H1 (cell line): ENCODE measurements around the gene CIAO2A. TPM values are rescaled to one million over a fixed set of nuclear protein-coding genes. Genes with fewer than 3 reads are reported as not detected.
A peak's percentile ranks its signal among the peaks of the same experiment; 100 is the strongest.

Experiments
- CTCF ChIA-PET: fragments of 300-600 bp; sonication (Branson Sonifier 250); formaldehyde crosslinking; loops from one replicate; lab custom pipeline; 2021; ENCODE audit not compliant: partially characterized antibody; lab: Charles Lee
- POLR2A ChIA-PET: fragments of 300-600 bp; sonication (Branson Sonifier 250); formaldehyde crosslinking; loops from one replicate; lab custom pipeline; 2021; ENCODE audit warnings: inconsistent platforms; ENCODE audit not compliant: partially characterized antibody; lab: Charles Lee
- DNase-seq, 2 experiments: peaks; one replicate each; pipeline versions ENCODE4 v3.0.0 to v3.0.0-alpha.2; 2010 to 2022; ENCODE audit warnings: low spot score in 2 of 2, low read depth in 1 of 2, mixed read lengths in 1 of 2
- FAIRE-seq: peaks from 2 replicates; lab custom pipeline; 2011; peaks lifted over from hg19 to GRCh38; lab: Jason Lieb, UNC
- H2AFZ ChIP-seq: 2 replicates; pipeline ENCODE4 v1.8.1; 2012; ENCODE audit warnings: low read length, inconsistent platforms
- H2AK5ac ChIP-seq: 2 replicates; pipeline ENCODE4 v1.6.1; 2013; ENCODE audit warnings: low read depth, low read length
- H2BK120ac ChIP-seq: replicated peaks from 2 replicates; pipeline ENCODE3; 2013; ENCODE audit warnings: low read depth, low read length, inconsistent platforms
- H2BK12ac ChIP-seq: 2 replicates; pipeline ENCODE4 v1.6.1; 2013; ENCODE audit warnings: low read depth, low read length
- H2BK15ac ChIP-seq: 2 replicates; pipeline ENCODE4 v1.6.1; 2013; ENCODE audit warnings: low read length
- H2BK20ac ChIP-seq: 2 replicates; pipeline ENCODE4 v1.6.1; 2013; ENCODE audit warnings: low read length
- H2BK5ac ChIP-seq: 2 replicates; pipeline ENCODE4 v1.6.1; 2013; ENCODE audit warnings: low read depth, low read length
- H3K14ac ChIP-seq: 2 replicates; pipeline ENCODE4 v1.6.1; 2013; ENCODE audit warnings: inconsistent platforms; ENCODE audit not compliant: insufficient read length
- H3K18ac ChIP-seq: 2 replicates; pipeline ENCODE4 v1.6.1; 2013; ENCODE audit warnings: low read length; ENCODE audit errors: extremely low read depth
- H3K23ac ChIP-seq: 2 replicates; pipeline ENCODE4 v1.6.1; 2013; ENCODE audit warnings: inconsistent platforms; ENCODE audit not compliant: insufficient read length
- H3K23me2 ChIP-seq: 2 replicates; pipeline ENCODE4 v1.6.1; 2013; ENCODE audit warnings: low read depth, low read length
- H3K27ac ChIP-seq: 2 replicates; pipeline ENCODE4 v1.6.1; 2011; ENCODE audit warnings: low read depth, low read length, inconsistent platforms
- H3K27me3 ChIP-seq, 4 experiments: replicated peaks in 1 of 4; 1 replicate in 1 of 4; 2 replicates in 3 of 4; pipeline versions ENCODE4 v1.6.1 to v1.8.1; 2011 to 2013; ENCODE audit warnings: low read length in 3 of 4, mild to moderate bottlenecking in 3 of 4, inconsistent platforms in 2 of 4, mixed read lengths in 2 of 4, moderate library complexity in 1 of 4; ENCODE audit not compliant: control insufficient read depth in 3 of 4, insufficient read depth in 3 of 4; ENCODE audit errors: extremely low read depth in 1 of 4
- H3K36me3 ChIP-seq, 4 experiments: 2 replicates each; pipeline versions ENCODE4 v1.6.1 to v1.8.1; 2011 to 2013; ENCODE audit warnings: mild to moderate bottlenecking in 4 of 4, low read length in 3 of 4, moderate library complexity in 2 of 4, control low read depth in 1 of 4, inconsistent platforms in 1 of 4; ENCODE audit not compliant: insufficient read depth in 4 of 4, control insufficient read depth in 2 of 4
- H3K4ac ChIP-seq: replicated peaks from 2 replicates; pipeline ENCODE3; 2013; ENCODE audit warnings: low read length, low read depth, mixed read lengths, inconsistent platforms; ENCODE audit not compliant: insufficient read length
- H3K4me1 ChIP-seq, 4 experiments: replicated peaks in 1 of 4; 1 replicate in 1 of 4; 2 replicates in 3 of 4; pipeline versions ENCODE4 v1.6.1 to v1.8.1; 2011 to 2013; ENCODE audit warnings: low read length in 3 of 4, inconsistent platforms in 2 of 4, mixed read lengths in 1 of 4; ENCODE audit not compliant: insufficient read depth in 4 of 4, control insufficient read depth in 3 of 4
- H3K4me2 ChIP-seq, 2 experiments: 2 replicates each; pipeline versions ENCODE4 v1.6.1 to v1.8.1; 2011 to 2013; ENCODE audit warnings: low read depth in 2 of 2, low read length in 2 of 2, control low read depth in 1 of 2, inconsistent platforms in 1 of 2, mild to moderate bottlenecking in 1 of 2; ENCODE audit not compliant: insufficient read depth in 1 of 2
- H3K4me3 ChIP-seq, 4 experiments: fragments of 200-600, 300-600 bp in 1 of 4; sonication (generic), shearing (Covaris generic), sonication (Bioruptor Twin) in 1 of 4; 2 replicates each; pipeline versions ENCODE4 v1.5.1 to v1.8.1; 2011 to 2016; ENCODE audit warnings: low read length in 4 of 4, low read depth in 3 of 4, control low read depth in 2 of 4, inconsistent platforms in 2 of 4, mild to moderate bottlenecking in 2 of 4, mixed read lengths in 1 of 4, moderate library complexity in 1 of 4; ENCODE audit not compliant: insufficient read depth in 2 of 4; ENCODE audit errors: extremely low read depth in 1 of 4
- H3K56ac ChIP-seq: replicated peaks from 2 replicates; pipeline ENCODE3; 2013; ENCODE audit warnings: low read depth, mild to moderate bottlenecking, mixed read lengths, low read length, inconsistent platforms; ENCODE audit not compliant: insufficient read length
- H3K79me1 ChIP-seq: 2 replicates; pipeline ENCODE4 v1.6.1; 2013; ENCODE audit warnings: low read depth, low read length, control low read depth
- H3K79me2 ChIP-seq, 2 experiments: 2 replicates each; pipeline versions ENCODE4 v1.6.1 to v1.8.1; 2012 to 2013; ENCODE audit warnings: low read length in 2 of 2, mild to moderate bottlenecking in 2 of 2, inconsistent platforms in 1 of 2; ENCODE audit not compliant: insufficient read depth in 2 of 2, control insufficient read depth in 1 of 2
- H3K9ac ChIP-seq, 4 experiments: replicated peaks in 1 of 4; 1 replicate in 1 of 4; 2 replicates in 3 of 4; pipeline versions ENCODE4 v1.6.1 to v1.8.1; 2011 to 2013; ENCODE audit warnings: low read depth in 3 of 4, low read length in 3 of 4, control low read depth in 2 of 4, mild to moderate bottlenecking in 2 of 4, moderate library complexity in 2 of 4, inconsistent platforms in 1 of 4; ENCODE audit errors: extremely low read depth in 1 of 4
- H3K9me3 ChIP-seq, 2 experiments: 2 replicates each; pipeline versions ENCODE4 v1.6.1 to v1.8.1; 2012 to 2013; ENCODE audit warnings: mild to moderate bottlenecking in 2 of 2, moderate library complexity in 2 of 2, control low read depth in 1 of 2, inconsistent platforms in 1 of 2, low read depth in 1 of 2, low read length in 1 of 2, mixed read lengths in 1 of 2; ENCODE audit not compliant: insufficient read depth in 2 of 2
- H4K20me1 ChIP-seq, 2 experiments: replicated peaks in 1 of 2; 2 replicates each; pipeline versions ENCODE3 to v1.8.1; 2011 to 2013; ENCODE audit warnings: inconsistent platforms in 2 of 2, low read length in 2 of 2, mild to moderate bottlenecking in 1 of 2; ENCODE audit not compliant: insufficient read depth in 2 of 2, control insufficient read depth in 1 of 2
- H4K5ac ChIP-seq: 2 replicates; pipeline ENCODE4 v1.6.1; 2013; ENCODE audit warnings: low read length, low read depth, mixed read lengths, inconsistent platforms; ENCODE audit not compliant: insufficient read length
- H4K8ac ChIP-seq: 2 replicates; pipeline ENCODE4 v1.8.0; 2013; ENCODE audit warnings: mild to moderate bottlenecking, moderate library complexity, low read length, inconsistent platforms; ENCODE audit not compliant: insufficient read depth; ENCODE audit errors: extremely low read depth
- H4K91ac ChIP-seq: replicated peaks from 2 replicates; pipeline ENCODE3; 2013; ENCODE audit warnings: low read length, mixed read lengths, inconsistent platforms; ENCODE audit not compliant: insufficient read length
- CBX8 ChIP-seq: fragments of 300-800, 300-1000 bp; sonication (generic); IDR thresholded peaks from 2 replicates; pipeline ENCODE4 v1.7.1; 2016; ENCODE audit warnings: low read depth, low read length, borderline replicate concordance
- CHD2 ChIP-seq: IDR thresholded peaks from 2 replicates; pipeline ENCODE4 v1.6.1; 2012; ENCODE audit warnings: low read length, improper control_type of control experiment
- FOSL1 ChIP-seq: IDR thresholded peaks from 2 replicates; pipeline ENCODE4 v1.6.1; 2011; ENCODE audit warnings: mild to moderate bottlenecking, low read depth, low read length, moderate library complexity; ENCODE audit not compliant: insufficient read depth
- KDM1A ChIP-seq: fragments of 200-600, 300-600 bp; sonication (generic); IDR thresholded peaks from 2 replicates; pipeline ENCODE4 v1.7.1; 2016; ENCODE audit warnings: mild to moderate bottlenecking, low read length, borderline replicate concordance
- MAX ChIP-seq: IDR thresholded peaks from 2 replicates; pipeline ENCODE4 v1.6.1; 2012; ENCODE audit warnings: inconsistent platforms
- POLR2A ChIP-seq, 2 experiments: IDR thresholded peaks; 1 replicate in 1 of 2; 2 replicates in 1 of 2; pipeline ENCODE4 v1.6.1; 2011; ENCODE audit warnings: low read depth in 2 of 2, low read length in 2 of 2, mild to moderate bottlenecking in 2 of 2; ENCODE audit errors: control extremely low read depth in 1 of 2
- RBBP5 ChIP-seq: IDR thresholded peaks from 2 replicates; pipeline ENCODE4 v1.7.1; 2012; ENCODE audit warnings: low read depth, mild to moderate bottlenecking, inconsistent platforms, low read length, moderate library complexity, borderline replicate concordance
- RFX5 ChIP-seq: IDR thresholded peaks from 2 replicates; pipeline ENCODE4 v1.6.1; 2011; ENCODE audit warnings: low read depth, low read length, improper control_type of control experiment, borderline replicate concordance
- SAP30 ChIP-seq: fragments of 300-600 bp; sonication (generic); IDR thresholded peaks from 2 replicates; pipeline ENCODE4 v1.7.1; 2012; ENCODE audit warnings: low read length, moderate library complexity, mild to moderate bottlenecking, inconsistent platforms; ENCODE audit not compliant: insufficient read depth, insufficient replicate concordance
- SP4 ChIP-seq: IDR thresholded peaks from 2 replicates; pipeline ENCODE4 v1.6.1; 2012; ENCODE audit warnings: low read length, inconsistent platforms
- WGBS, 2 experiments: shearing (Covaris generic) in 1 of 2; methylation state at CpG; one replicate each; pipeline versions ENCODE4 v1.1.6 to v1.1.7; 2013 to 2015; ENCODE audit warnings: low lambda C conversion rate in 2 of 2, mixed read lengths in 2 of 2, inconsistent platforms in 1 of 2, low coverage in 1 of 2, missing lambda C conversion rate in 1 of 2; ENCODE audit not compliant: insufficient replicate concordance in 2 of 2, insufficient coverage in 1 of 2, insufficient read length in 1 of 2; ENCODE audit errors: extremely low coverage in 1 of 2, missing lambda C conversion rate in 1 of 2; 5-methylcytosine and 5-hydroxymethylcytosine counted together
- polyA plus RNA-seq, 7 experiments: library from polyadenylated mRNA; depleted of rRNA in 3 of 7; stranded (reverse) in 5 of 7; unstranded in 2 of 7; fragments of >200 nt in 5 of 7; fragments of 200-250 nt in 2 of 7; gene quantifications; 1 replicate in 5 of 7; 2 replicates in 1 of 7; 4 replicates in 1 of 7; pipeline versions ENCODE4 v1.2.1 to v1.2.3, GENCODE V29; 2011 to 2013; ENCODE audit warnings: missing spikeins in 2 of 7, mixed read lengths in 2 of 7
- total RNA-seq: library from RNA; stranded (reverse); fragmentation: NEBNext Ultra II Directional; extraction: Animal tissue kit (Norgen Biotek cat#: 25700); gene quantifications from 2 replicates; pipeline ENCODE4 v1.2.1, GENCODE V29; 2021

CIAO2A gene
- total and polyA plus RNA-seq, 2 of the 8 experiments (the other 6 are each of a cell fraction or from before 2014, with no cell fraction given): 76.4 to 86.5 TPM

- Histone ChIP-seq H3K79me2 (no peaks in the 10 kb centered on the region), H2BK15ac (no peak overlapping the region), H2BK20ac (peak overlapping the region; percentile 24; the same call in 1 of the 2 replicates), H3K79me1 (no peaks in the 10 kb centered on the region), H3K23me2 (no peaks in the 10 kb centered on the region), H3K18ac (0 out of 2 replicates have a peak overlapping the region, but pooled peaks have one; percentile 24), H3K14ac (no peak overlapping the region), H3K9me3 (no peaks in the 10 kb centered on the region), H3K4ac (no peak overlapping the region), H4K5ac (peak overlapping the region; percentile 18), H3K9ac (no peak overlapping the region), H4K8ac (no peak overlapping the region; the same call in 1 of the 2 replicates), H3K56ac (no peak overlapping the region), H3K27me3 (no peaks in the 10 kb centered on the region), H2AK5ac (peak overlapping the region; percentile 25; the same call in 1 of the 2 replicates), H3K4me1 (peaks cover 3 to 8% (median 3%) of the 10 kb centered on the region in 4 experiments; a peak in 5 of 7 replicates), H3K4me3 (no peak overlapping the region), H3K27ac (no peak overlapping the region), H2BK12ac (peak overlapping the region; percentile 63; the same call in 1 of the 2 replicates), H4K20me1 (no peaks in the 10 kb centered on the region), H3K4me2 (no peak overlapping the region; a peak in 1 of 4 replicates), H3K36me3 (no peaks in the 10 kb centered on the region; a peak in 1 of 8 replicates), H3K23ac (no peak overlapping the region), H2BK120ac (no peak overlapping the region), H2AFZ (no peak overlapping the region), H2BK5ac (peak overlapping the region; percentile 6; the same call in 1 of the 2 replicates), H4K91ac (peak overlapping the region; percentile 68)
- POLR2A ChIA-PET: interaction anchor here (0.9 to 1.8 kb wide), 5 partner anchors 16 to 39 kb away, joined by 3 to 4 read pairs (median 3); partner anchors contain the start of gene DAPK2
- no peak for DNase-seq
- WGBS, 2 experiments: 86% methylated on average over 5 of the region's 5 CpGs; no CpG with 5 or more reads in 1 of the 2 experiments
- CTCF ChIA-PET: interaction anchor here (0.5 to 3.9 kb wide), 7 partner anchors 14 to 158 kb away, joined by 4 to 18 read pairs (median 6); partner anchors contain the start of gene DAPK2
- FAIRE-seq: no peak
- TF ChIP-seq SP4 (no peak), RBBP5 (no peak), CBX8 (no peak), RFX5 (no peak), FOSL1 (no peak), POLR2A (IDR thresholded peaks at IDR 0.05; ENCODE audit: control extremely low read depth in 1 of 2, low read depth in 2 of 2, low read length in 2 of 2) (no peak), CHD2 (no peak), MAX (peak; percentile 69), SAP30 (no peak), KDM1A (no peak)
Measured at GRCh38 chr15:64024172-64025050, 69.2 kb downstream of the CIAO2A start.
